GM19240 (cell line): ENCODE results near the gene REM2.
"Not testable (repeated sequence)": the region's sequence is repeated elsewhere in the genome, so short reads cannot be mapped to it uniquely, and the experiment has no call there.

Experiments
- DNase-seq: peaks from one replicate; pipeline ENCODE4 v3.0.0; 2011; ENCODE audit warnings: low spot score; ENCODE audit not compliant: insufficient read length

Gene REM2

GRCh38 chr14:22896356-22896755, 13.3 kb downstream of the REM2 start:
- no peak for DNase-seq

- no peak for DNase-seq
These were observed 13.7 kb downstream of the REM2 start for GRCh38 chr14:22896760-22897159.

- DNase-seq = no peak
These were observed 14.3 kb downstream of the REM2 start for GRCh38 chr14:22897357-22897756.

GRCh38 chr14:22898302-22899090, 15.5 kb downstream of the REM2 start:
- no peak for DNase-seq

GRCh38 chr14:22900081-22900799, 17.2 kb downstream of the REM2 start:
- no peak for DNase-seq

- no peak for DNase-seq
These were observed 18.8 kb downstream of the REM2 start for GRCh38 chr14:22901799-22902198.

- no peak for DNase-seq
These were observed 20.7 kb downstream of the REM2 start for GRCh38 chr14:22903742-22904087.

GRCh38 chr14:22905627-22906026, 22.6 kb downstream of the REM2 start:
- DNase-seq = no peak

GRCh38 chr14:22906073-22906472, 23.1 kb downstream of the REM2 start:
- DNase-seq = no peak

- no peak for DNase-seq
These were observed 24.4 kb downstream of the REM2 start for GRCh38 chr14:22907429-22907828.

- DNase-seq = no peak
These were observed 25.6 kb downstream of the REM2 start for GRCh38 chr14:22908601-22909000.

GRCh38 chr14:22910916-22911315, 27.9 kb downstream of the REM2 start:
- DNase-seq = no peak

GRCh38 chr14:22914836-22915235, 31.8 kb downstream of the REM2 start:
- not testable (repeated sequence) for DNase-seq

- no peak for DNase-seq
These were observed 33.0 kb downstream of the REM2 start for GRCh38 chr14:22915886-22916521.

- peak; percentile 89 for DNase-seq
These were observed 36.0 kb downstream of the REM2 start, which contains the start of gene RBM23 for GRCh38 chr14:22918804-22919600. Gene RBM23 (minus strand): TSS chr14:22919149.

GRCh38 chr14:22919601-22919921, 36.5 kb downstream of the REM2 start:
- no peak for DNase-seq

- DNase-seq = no peak
These were observed 37.7 kb downstream of the REM2 start for GRCh38 chr14:22920697-22921096.

GRCh38 chr14:22922294-22922693, 39.3 kb downstream of the REM2 start:
- no peak for DNase-seq

- DNase-seq = no peak
These were observed 40.7 kb downstream of the REM2 start for GRCh38 chr14:22923746-22924145.

GRCh38 chr14:22925513-22925912, 42.5 kb downstream of the REM2 start:
- no peak for DNase-seq

GRCh38 chr14:22926316-22926715, 43.3 kb downstream of the REM2 start:
- DNase-seq = no peak
